Measurements from ENCODE around the gene UTRN.

UTRN gene

GRCh38 chr6:144283646-144284477, 1.3 kb upstream of the UTRN start:
- no peak for DNase-seq (ENCODE audit: low spot score)

- no peak for DNase-seq (ENCODE audit: low spot score)
Observed at GRCh38 chr6:144284478-144284782, 705 bp upstream of the UTRN start.

GRCh38 chr6:144285548-144285797, 338 bp downstream of the UTRN start:
- DNase-seq (ENCODE audit: low spot score), result no peak

- peak; percentile 70 for DNase-seq (ENCODE audit: low spot score)
Observed at GRCh38 chr6:144285798-144286502, 815 bp downstream of the UTRN start.

GRCh38 chr6:144286503-144287393, 1.6 kb downstream of the UTRN start:
- peak; percentile 82 for DNase-seq (ENCODE audit: low spot score)

GRCh38 chr6:144289006-144289405, 3.9 kb downstream of the UTRN start:
- no peak for DNase-seq (ENCODE audit: low spot score)

- DNase-seq (ENCODE audit: low spot score), result no peak
Observed at GRCh38 chr6:144292372-144292771, 7.2 kb downstream of the UTRN start.

GRCh38 chr6:144294016-144294415, 8.9 kb downstream of the UTRN start:
- no peak for DNase-seq (ENCODE audit: low spot score)

- no peak for DNase-seq (ENCODE audit: low spot score)
Observed at GRCh38 chr6:144295211-144295610, 10.1 kb downstream of the UTRN start.

GRCh38 chr6:144295981-144296767, 11.0 kb downstream of the UTRN start:
- DNase-seq (ENCODE audit: low spot score), result no peak

- DNase-seq (ENCODE audit: low spot score), result no peak
Observed at GRCh38 chr6:144296973-144297372, 11.8 kb downstream of the UTRN start.

GRCh38 chr6:144297511-144298100, 12.5 kb downstream of the UTRN start:
- no peak for DNase-seq (ENCODE audit: low spot score)

GRCh38 chr6:144298194-144298593, 13.1 kb downstream of the UTRN start:
- no peak for DNase-seq (ENCODE audit: low spot score)

- DNase-seq (ENCODE audit: low spot score), result no peak
Observed at GRCh38 chr6:144298916-144299315, 13.8 kb downstream of the UTRN start.

- DNase-seq (ENCODE audit: low spot score), result no peak
Observed at GRCh38 chr6:144302701-144303372, 17.7 kb downstream of the UTRN start.

- no peak for DNase-seq (ENCODE audit: low spot score)
Observed at GRCh38 chr6:144304223-144304848, 19.2 kb downstream of the UTRN start.

GRCh38 chr6:144305567-144305966, 20.4 kb downstream of the UTRN start:
- DNase-seq (ENCODE audit: low spot score), result no peak

GRCh38 chr6:144305985-144306384, 20.9 kb downstream of the UTRN start:
- DNase-seq (ENCODE audit: low spot score), result no peak

GRCh38 chr6:144307880-144308279, 22.7 kb downstream of the UTRN start:
- peak; percentile 48 for DNase-seq (ENCODE audit: low spot score)

- no peak for DNase-seq (ENCODE audit: low spot score)
Observed at GRCh38 chr6:144310765-144311164, 25.6 kb downstream of the UTRN start.

GRCh38 chr6:144311361-144311760, 26.2 kb downstream of the UTRN start:
- no peak for DNase-seq (ENCODE audit: low spot score)

All from HuH-7 (cell line).